ENCODE results near the gene CRIM1.
"Not testable (repeated sequence)": the region's sequence is repeated elsewhere in the genome, so short reads cannot be mapped to it uniquely, and the experiment has no call there.

The CRIM1 gene
- 2.7 to 25.7 (median 2.9) reads per million in 3 experiments for total RNA-seq

DNA sequence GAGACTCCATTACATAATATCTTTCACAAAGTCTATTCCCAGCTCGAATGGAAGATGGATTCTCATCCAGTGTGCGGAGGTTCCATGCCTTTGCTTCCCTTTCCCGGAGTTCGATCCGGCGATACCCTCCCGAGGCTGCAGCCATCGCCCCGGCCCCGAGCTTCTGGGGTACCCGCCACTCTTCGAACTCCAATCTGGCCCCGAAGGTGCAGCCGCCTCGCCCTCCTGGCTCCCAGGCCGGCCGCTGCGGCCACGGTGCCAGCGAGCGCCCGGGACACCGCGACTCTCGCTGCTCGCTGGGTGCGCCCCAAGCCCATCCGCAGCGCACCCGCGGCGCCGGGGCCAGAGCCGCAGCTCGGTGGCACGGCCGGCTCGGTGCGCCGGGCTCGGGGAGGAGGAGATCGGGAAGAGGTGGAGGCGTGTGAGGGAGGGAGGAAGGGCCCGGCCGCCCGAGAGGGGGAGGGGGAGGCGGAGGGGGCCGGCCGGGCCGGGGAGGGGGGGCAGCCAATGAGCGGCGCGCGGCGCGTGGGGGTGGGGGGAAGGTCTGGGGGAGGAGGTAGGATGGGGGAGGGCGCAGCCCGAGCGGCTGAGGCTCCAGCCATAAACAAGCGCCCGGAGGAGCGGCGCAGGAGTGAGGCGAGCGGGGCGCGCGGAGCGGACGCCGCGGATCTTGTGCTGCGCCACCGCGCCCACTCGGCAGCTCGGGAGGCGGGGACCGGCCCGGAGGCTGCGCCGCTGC lies at the start of gene CRIM1:
Gene CRIM1 (plus strand): TSS at position 628 of the 739 bp plus-strand sequence. CDS start 515 bp downstream, outside the sequence.
- DNase-seq = peak; percentile 23

DNA sequence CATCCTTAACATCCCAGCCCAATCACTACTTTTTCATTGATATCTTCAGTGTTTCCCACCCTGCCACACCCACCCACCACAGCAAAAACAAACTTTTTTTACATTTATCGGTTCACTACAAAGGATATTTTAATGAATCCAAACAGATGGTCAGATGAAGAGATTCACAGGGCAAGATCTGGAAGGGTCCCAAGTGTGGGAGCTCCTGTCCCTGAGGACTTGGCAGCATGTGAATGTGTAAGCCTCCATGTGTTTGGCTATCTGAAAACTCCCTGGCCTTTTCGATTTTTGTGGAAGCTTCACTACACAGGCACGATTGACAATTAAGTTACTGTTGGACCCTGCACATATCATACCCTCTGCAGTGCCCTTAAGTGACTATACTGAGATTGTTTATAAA lies 48.1 kb upstream of the CRIM1 start:
- no peak for DNase-seq

DNA sequence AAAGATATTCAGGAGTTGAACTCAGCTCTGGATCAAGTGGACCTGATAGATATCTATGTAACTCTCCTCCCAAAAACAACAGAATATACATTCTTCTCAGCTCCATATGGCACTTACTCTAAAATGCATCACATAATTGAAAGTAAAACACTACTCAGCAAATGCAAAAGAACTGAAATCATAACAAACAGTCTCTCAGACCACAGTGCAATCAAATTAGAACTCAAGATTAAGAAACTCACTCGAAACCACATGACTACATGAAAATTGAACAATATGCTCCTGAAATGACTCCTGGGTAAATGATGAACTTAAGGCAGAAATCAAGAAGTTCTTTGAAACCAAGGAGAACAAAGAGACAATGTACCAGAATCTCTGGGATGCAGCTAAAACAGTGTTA lies 45.1 kb upstream of the CRIM1 start:
- DNase-seq = not testable (repeated sequence)

- no peak for DNase-seq
Observed at GRCh38 chr2:36318547-36318946, 37.0 kb upstream of the CRIM1 start.

DNA sequence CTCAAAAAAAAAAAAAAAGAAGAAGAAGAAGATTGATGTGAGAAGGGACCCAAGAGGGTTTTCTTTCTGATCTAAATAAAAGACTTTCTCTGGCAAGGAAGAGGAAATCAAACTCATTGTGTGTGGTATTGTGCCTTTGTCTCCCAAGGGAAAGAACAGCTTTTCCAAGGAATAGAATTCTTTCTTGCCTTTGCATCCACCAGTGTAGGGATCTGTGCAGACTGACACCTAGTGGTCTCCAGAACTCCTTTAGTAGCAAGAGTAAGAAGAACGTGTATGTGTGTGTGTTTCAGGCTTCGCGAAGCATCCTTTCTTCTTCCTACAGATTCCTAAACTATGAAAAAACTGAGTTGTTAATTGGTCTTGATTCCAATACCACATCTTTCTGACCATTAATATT lies 33.5 kb upstream of the CRIM1 start:
- DNase-seq = no peak

GRCh38 chr2:36326286-36326685 lies 29.3 kb upstream of the CRIM1 start:
- no peak for DNase-seq

DNA sequence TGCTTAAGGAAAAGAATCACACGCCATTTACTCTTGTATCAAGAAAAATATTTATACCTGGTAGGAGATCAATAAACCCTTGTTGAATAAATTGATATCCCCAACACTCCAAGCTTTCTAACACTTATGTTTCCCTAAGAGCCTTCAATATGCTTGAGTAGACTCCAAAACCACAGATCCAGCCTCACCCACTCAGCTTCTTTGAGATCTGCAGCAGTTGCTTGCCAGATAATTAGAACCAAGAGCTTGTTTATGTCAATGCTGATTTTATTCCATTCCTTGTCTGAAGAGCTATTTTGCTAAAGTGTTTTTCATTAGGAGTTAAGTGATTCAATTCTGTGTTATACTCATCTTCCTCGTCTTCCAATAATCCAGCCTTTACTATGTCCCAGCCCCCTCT lies 26.3 kb upstream of the CRIM1 start:
- no peak for DNase-seq

- no peak for DNase-seq
Observed at GRCh38 chr2:36329746-36330472, 25.7 kb upstream of the CRIM1 start.

DNA sequence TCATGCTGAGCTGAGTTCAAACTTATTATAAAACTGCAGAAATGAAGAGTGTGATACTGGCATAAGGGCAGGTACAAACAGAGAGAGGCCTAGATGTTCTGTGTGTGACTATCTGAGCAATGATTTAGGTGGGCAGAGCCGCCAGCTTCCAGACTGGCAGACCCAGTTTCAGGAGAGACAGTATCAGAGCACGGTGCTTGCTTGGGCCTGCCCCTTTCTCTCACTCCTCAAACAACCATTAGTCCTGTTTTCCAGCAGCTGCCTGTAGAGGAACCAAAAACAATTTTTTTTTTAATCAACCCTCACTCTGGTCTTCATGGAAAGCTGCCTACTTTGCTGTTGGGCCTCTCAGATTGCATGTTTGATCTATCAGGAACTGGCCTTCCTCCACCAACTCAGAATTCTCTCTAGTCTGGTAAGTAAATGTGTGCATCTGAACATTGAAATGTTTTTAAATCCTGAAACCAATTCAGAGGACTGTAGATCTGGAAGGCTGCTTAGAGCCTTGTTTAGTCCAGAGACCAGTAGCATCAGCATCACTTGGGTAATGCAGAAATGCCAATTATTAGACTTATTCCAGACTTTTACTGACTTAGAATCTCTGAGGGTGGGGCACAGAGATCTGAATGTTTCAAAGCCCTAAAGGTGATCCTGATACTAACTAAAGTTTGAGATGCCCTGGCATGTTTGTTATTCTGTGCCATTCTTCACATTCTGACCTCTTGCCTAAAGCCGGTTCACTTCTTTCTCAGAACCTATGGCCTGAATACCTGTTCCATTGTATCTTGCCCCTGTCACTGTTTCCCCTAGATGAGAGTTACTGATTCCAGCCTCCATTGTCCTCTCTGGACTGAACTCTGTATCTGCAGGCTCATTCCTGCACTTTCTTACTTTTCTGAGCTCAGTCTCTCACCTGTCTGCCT lies 24.8 kb upstream of the CRIM1 start:
- no peak for DNase-seq

GRCh38 chr2:36333350-36334012 lies 22.1 kb upstream of the CRIM1 start:
- no peak for DNase-seq

DNA sequence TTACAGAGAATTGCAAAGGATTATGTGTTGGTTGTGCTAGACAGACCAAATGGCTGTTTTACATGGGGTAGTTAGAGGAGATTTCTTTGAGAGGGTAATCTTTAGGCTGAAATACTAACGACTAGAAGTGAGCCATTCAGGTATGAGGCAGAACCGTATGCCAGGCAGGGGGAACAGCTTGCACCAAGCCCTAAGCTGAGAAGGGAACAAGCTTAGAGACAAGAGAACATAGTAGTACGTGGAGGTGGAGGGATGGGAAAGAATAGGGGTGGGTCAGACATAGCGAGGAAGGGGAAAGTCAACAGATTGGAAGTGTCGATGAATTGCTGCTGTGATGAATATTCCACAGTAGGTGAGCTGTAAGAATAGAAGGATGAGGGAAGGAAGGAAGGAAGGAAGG lies 20.0 kb upstream of the CRIM1 start:
- no peak for DNase-seq

DNA sequence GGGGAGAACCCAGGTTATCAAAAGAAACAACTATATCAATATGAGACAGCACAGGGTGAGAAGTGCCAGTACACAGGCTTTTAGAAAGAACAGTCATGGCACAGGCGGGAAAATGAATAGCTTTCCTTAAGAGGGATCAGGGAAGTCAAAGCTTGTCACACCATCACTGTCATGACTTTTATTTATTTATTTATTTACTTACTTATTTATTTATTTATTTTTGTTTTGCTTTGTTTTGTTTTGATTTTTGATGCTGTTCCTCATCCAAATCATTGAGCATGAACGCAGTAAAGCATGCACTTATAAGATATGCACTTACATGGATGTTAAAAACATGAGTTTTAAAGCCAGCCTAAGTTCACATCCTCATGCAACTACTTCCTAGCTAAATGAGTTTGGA lies 19.3 kb upstream of the CRIM1 start:
- no peak for DNase-seq

DNA sequence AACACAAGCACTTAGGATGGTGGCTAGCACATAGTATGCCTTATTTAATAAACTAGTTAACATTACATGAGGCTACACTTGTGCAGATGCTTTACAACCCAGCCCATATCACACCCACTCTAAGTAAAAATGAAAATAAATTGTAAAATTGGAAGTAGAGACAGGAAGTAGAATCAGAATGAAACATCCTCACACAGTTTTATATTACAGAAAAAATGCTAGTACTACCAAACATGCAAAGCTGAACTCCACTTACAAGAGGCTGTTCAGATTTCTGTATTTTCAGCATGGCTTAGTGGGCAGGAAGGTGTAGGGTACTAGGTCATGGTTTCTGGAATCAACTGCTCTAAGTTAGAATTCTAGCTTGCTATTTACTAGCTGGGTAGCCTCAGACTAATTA lies 18.2 kb upstream of the CRIM1 start:
- DNase-seq = no peak

GRCh38 chr2:36338124-36338826 lies 17.3 kb upstream of the CRIM1 start:
- no peak for DNase-seq

GRCh38 chr2:36338827-36339145 lies 16.8 kb upstream of the CRIM1 start:
- no peak for DNase-seq

GRCh38 chr2:36339607-36340218 lies 15.9 kb upstream of the CRIM1 start:
- no peak for DNase-seq

DNA sequence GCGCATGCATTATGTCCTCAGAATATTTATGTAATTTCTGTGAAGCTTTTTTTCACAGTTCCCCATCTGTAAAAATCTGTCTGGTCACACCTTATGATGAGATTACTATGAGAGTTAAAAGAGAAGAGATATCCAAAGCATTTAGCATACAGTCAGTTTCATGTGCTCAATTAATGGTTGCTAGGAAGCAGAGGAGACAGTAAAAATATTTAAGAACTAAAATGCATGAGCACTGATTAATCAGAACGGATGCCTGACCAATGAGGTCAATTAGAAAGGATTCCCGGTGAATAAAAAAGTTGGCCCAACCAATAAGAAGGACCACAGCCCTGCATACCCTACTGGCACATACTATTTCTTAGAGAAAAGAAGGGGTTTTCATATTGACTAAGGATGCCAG lies 12.0 kb upstream of the CRIM1 start:
- DNase-seq = no peak

DNA sequence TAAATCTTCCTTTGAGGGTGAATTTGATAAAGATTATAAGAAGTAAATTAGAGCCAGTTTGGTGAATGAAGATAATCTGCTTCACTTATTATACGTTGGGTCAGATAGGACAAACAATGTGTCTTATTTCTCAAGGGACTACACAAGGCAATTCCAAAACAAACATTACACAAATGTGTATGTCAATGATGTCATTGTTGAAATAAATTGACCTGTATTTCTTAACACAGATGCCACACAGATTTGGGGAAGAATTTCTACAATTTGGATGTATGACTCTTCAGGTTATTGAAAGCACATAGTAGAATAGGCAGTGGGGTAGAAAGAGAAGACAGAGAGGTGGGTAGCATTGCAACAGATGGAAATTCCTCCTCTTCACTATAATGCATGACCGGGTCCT lies 6.9 kb upstream of the CRIM1 start:
- no peak for DNase-seq

GRCh38 chr2:36351291-36351690 lies 4.3 kb upstream of the CRIM1 start:
- no peak for DNase-seq

GRCh38 chr2:36351736-36352349 lies 3.7 kb upstream of the CRIM1 start:
- DNase-seq = peak; percentile 27

- DNase-seq = no peak
Observed at GRCh38 chr2:36352701-36353100, 2.9 kb upstream of the CRIM1 start.

All from central memory CD4-positive, alpha-beta T cell (primary cell).